ENCODE data around the gene ZNF211. TPM values are rescaled to one million over a fixed set of nuclear protein-coding genes. Genes with fewer than 3 reads are reported as not detected.
A peak's percentile ranks its signal among the peaks of the same experiment; 100 is the strongest.

The ZNF211 gene
- total and polyA plus RNA-seq, 9 of the 15 experiments (the other 6 are each of a cell fraction or from before 2014, with no cell fraction given): 1.3 to 11.6 (median 4.5) TPM

GRCh38 chr19:57656346-57656745 lies 23.4 kb downstream of the ZNF211 start:
- Histone ChIP-seq H3K4me3 (no peak overlapping the region), H3K36me3 (ENCODE audit: control insufficient read depth, insufficient read depth, low read length) (no peaks in the 10 kb centered on the region), H3K9me3 (replicated peaks; ENCODE audit: control insufficient read depth, insufficient read depth, low read depth, low read length) (no peaks in the 10 kb centered on the region), H4K20me1 (replicated peaks; ENCODE audit: control insufficient read depth, insufficient read depth, low read length) (no peaks in the 10 kb centered on the region), H3K9ac (ENCODE audit: insufficient read depth in 1 of 2, low read depth in 2 of 2, low read length in 2 of 2) (no peak overlapping the region), H3K9me1 (ENCODE audit: control insufficient read depth, insufficient read depth, low read length) (no peaks in the 10 kb centered on the region), H3K27ac (ENCODE audit: extremely low read depth, low read depth, low read length) (no peak overlapping the region), H3K27me3 (ENCODE audit: control insufficient read depth in 2 of 2, insufficient read depth in 2 of 2, low read length in 2 of 2) (no peaks in the 10 kb centered on the region), H2AFZ (ENCODE audit: low read depth, low read length) (no peak overlapping the region), H3K4me1 (replicated peaks in 1 of 2; ENCODE audit: control insufficient read depth in 2 of 2, insufficient read depth in 2 of 2, low read length in 2 of 2) (peaks cover 3 to 24% of the 10 kb centered on the region in 2 experiments; a peak in 3 of 5 replicates), H3K4me2 (ENCODE audit: insufficient read depth, low read length) (peak overlapping the region; percentile 51; the same call in 1 of the 2 replicates), H3K79me2 (ENCODE audit: control insufficient read depth, insufficient read depth, low read length) (no peaks in the 10 kb centered on the region)
- POLR2A ChIA-PET: no interaction called here
- DNase-seq (ENCODE audit: extremely low read depth in 1 of 4, low spot score in 3 of 4): no peak
- no TSS peak for BruUV-seq (replicated peaks)
- intact Hi-C loops (cut with micrococcal nuclease) (no loop called here), in situ Hi-C loops (cut with MboI) (no loop called here)
- no peak for ATAC-seq
- CTCF ChIA-PET (ENCODE audit: low intra/inter-chr PET ratio): no interaction called here
- WGBS (ENCODE audit: insufficient coverage, low coverage, missing lambda C conversion rate): 0% methylated on average over 1 of the region's 1 CpG
- no peak for FAIRE-seq
- TF ChIP-seq CREM (IDR thresholded peaks at IDR 0.05; ENCODE audit: low read depth): no peak
- no peak for TF ChIP-seq FOXO4 (CRISPR knock-in tag; IDR thresholded peaks at IDR 0.05)
- TF ChIP-seq BRF1 (IDR thresholded peaks at IDR 0.05; ENCODE audit: borderline replicate concordance, extremely low read depth, insufficient read length): no peak
- no peak for TF ChIP-seq NFRKB (IDR thresholded peaks at IDR 0.05; ENCODE audit: low read depth)
- TF ChIP-seq SMARCE1 (IDR thresholded peaks at IDR 0.05): no peak
- no peak for TF ChIP-seq ASH1L (IDR thresholded peaks at IDR 0.05; ENCODE audit: borderline replicate concordance, low read depth, partially characterized antibody)
- no peak for TF ChIP-seq POLR3G (IDR thresholded peaks at IDR 0.05; ENCODE audit: extremely low read depth, insufficient read length, insufficient replicate concordance)
- no peak for TF ChIP-seq E2F5 (CRISPR knock-in tag; IDR thresholded peaks at IDR 0.05)

All from K562 (cell line).